ENCODE results near the gene PRSS36.
"Not testable (repeated sequence)": the region's sequence is repeated elsewhere in the genome, so short reads cannot be mapped to it uniquely, and the experiment has no call there.

The PRSS36 gene

GRCh38 chr16:31105677-31106213, 44.1 kb downstream of the PRSS36 start:
- Histone ChIP-seq H3K27me3 (replicated peaks; ENCODE audit: control insufficient read depth, insufficient read depth, low read length) (no peaks in the 10 kb centered on the region), H3K9me3 (ENCODE audit: control insufficient read depth, low read length) (no peaks in the 10 kb centered on the region), H3K4me1 (ENCODE audit: control insufficient read depth, insufficient read depth, low read length) (peaks cover 8% of the 10 kb centered on the region), H3K9ac (ENCODE audit: low read length) (peak overlapping the region; percentile 72), H3K36me3 (ENCODE audit: control insufficient read depth, insufficient read depth, low read length, severe bottlenecking) (peaks cover 15% of the 10 kb centered on the region), H3K4me3 (ENCODE audit: low read length) (no peak overlapping the region)
- peak; percentile 73 for DNase-seq (ENCODE audit: low read depth)

- not testable (repeated sequence) for H3K27me3 ChIP-seq (replicated peaks; ENCODE audit: control insufficient read depth, insufficient read depth, low read length); H3K4me3 ChIP-seq (ENCODE audit: low read length); DNase-seq (ENCODE audit: low read depth); H3K9ac ChIP-seq (ENCODE audit: low read length); H3K9me3 ChIP-seq (ENCODE audit: control insufficient read depth, low read length); H3K36me3 ChIP-seq (ENCODE audit: control insufficient read depth, insufficient read depth, low read length, severe bottlenecking); H3K4me1 ChIP-seq (ENCODE audit: control insufficient read depth, insufficient read depth, low read length)
Measured at GRCh38 chr16:31100876-31101641, 48.8 kb downstream of the PRSS36 start.

- Histone ChIP-seq H3K4me1 (ENCODE audit: control insufficient read depth, insufficient read depth, low read length) (peaks cover 8% of the 10 kb centered on the region), H3K27me3 (replicated peaks; ENCODE audit: control insufficient read depth, insufficient read depth, low read length) (no peaks in the 10 kb centered on the region), H3K4me3 (ENCODE audit: low read length) (no peak overlapping the region), H3K36me3 (ENCODE audit: control insufficient read depth, insufficient read depth, low read length, severe bottlenecking) (no peaks in the 10 kb centered on the region), H3K9me3 (ENCODE audit: control insufficient read depth, low read length) (peaks cover 4% of the 10 kb centered on the region), H3K9ac (ENCODE audit: low read length) (no peak overlapping the region)
- no peak for DNase-seq (ENCODE audit: low read depth)
Measured at GRCh38 chr16:31099860-31100638, 49.8 kb downstream of the PRSS36 start.

GRCh38 chr16:31094424-31095120, 55.3 kb downstream of the PRSS36 start, which contains the start of gene VKORC1:
Gene VKORC1, minus strand, starts transcription at chr16:31094797. Its CDS starts 68 bp downstream, at chr16:31094729.
- Histone ChIP-seq H3K4me3 (ENCODE audit: low read length) (peak within 1 kb of the TSS; percentile 88), H3K27me3 (replicated peaks; ENCODE audit: control insufficient read depth, insufficient read depth, low read length) (no peaks in the 10 kb centered on the region)

GRCh38 chr16:31094088-31094423, 55.8 kb downstream of the PRSS36 start:
- peak; percentile 47 for DNase-seq (ENCODE audit: low read depth)
- Histone ChIP-seq H3K9ac (ENCODE audit: low read length) (peak overlapping the region; percentile 92), H3K36me3 (ENCODE audit: control insufficient read depth, insufficient read depth, low read length, severe bottlenecking) (peaks cover 12% of the 10 kb centered on the region), H3K4me3 (ENCODE audit: low read length) (peak overlapping the region; percentile 88), H3K27me3 (replicated peaks; ENCODE audit: control insufficient read depth, insufficient read depth, low read length) (no peaks in the 10 kb centered on the region), H3K4me1 (ENCODE audit: control insufficient read depth, insufficient read depth, low read length) (peaks cover 26% of the 10 kb centered on the region), H3K9me3 (ENCODE audit: control insufficient read depth, low read length) (no peaks in the 10 kb centered on the region)

More at GRCh38 chr16:31094424-31095120, 55.3 kb downstream of the PRSS36 start, which contains the start of gene VKORC1:
- Histone ChIP-seq H3K9me3 (ENCODE audit: control insufficient read depth, low read length) (no peaks in the 10 kb centered on the region), H3K4me1 (ENCODE audit: control insufficient read depth, insufficient read depth, low read length) (peaks cover 26% of the 10 kb centered on the region), H3K9ac (ENCODE audit: low read length) (peak within 1 kb of the TSS; percentile 92), H3K36me3 (ENCODE audit: control insufficient read depth, insufficient read depth, low read length, severe bottlenecking) (peaks cover 10% of the 10 kb centered on the region)
- DNase-seq (ENCODE audit: low read depth): peak; percentile 98

GRCh38 chr16:31093132-31093703, 56.6 kb downstream of the PRSS36 start:
- peak overlapping the region; percentile 92 for H3K9ac ChIP-seq (ENCODE audit: low read length)
- peak overlapping the region; percentile 88 for H3K4me3 ChIP-seq (ENCODE audit: low read length)
- H3K4me1 ChIP-seq (ENCODE audit: control insufficient read depth, insufficient read depth, low read length): peaks cover 26% of the 10 kb centered on the region
- peaks cover 14% of the 10 kb centered on the region for H3K36me3 ChIP-seq (ENCODE audit: control insufficient read depth, insufficient read depth, low read length, severe bottlenecking)
- peak; percentile 61 for DNase-seq (ENCODE audit: low read depth)
- no peaks in the 10 kb centered on the region for H3K9me3 ChIP-seq (ENCODE audit: control insufficient read depth, low read length)
- H3K27me3 ChIP-seq (replicated peaks; ENCODE audit: control insufficient read depth, insufficient read depth, low read length): no peaks in the 10 kb centered on the region

- H3K4me1 ChIP-seq (ENCODE audit: control insufficient read depth, insufficient read depth, low read length): peaks cover 26% of the 10 kb centered on the region
- H3K9ac ChIP-seq (ENCODE audit: low read length): peak overlapping the region; percentile 23
- no peak overlapping the region for H3K4me3 ChIP-seq (ENCODE audit: low read length)
- H3K27me3 ChIP-seq (replicated peaks; ENCODE audit: control insufficient read depth, insufficient read depth, low read length): no peaks in the 10 kb centered on the region
- no peaks in the 10 kb centered on the region for H3K9me3 ChIP-seq (ENCODE audit: control insufficient read depth, low read length)
- H3K36me3 ChIP-seq (ENCODE audit: control insufficient read depth, insufficient read depth, low read length, severe bottlenecking): peaks cover 14% of the 10 kb centered on the region
- no peak for DNase-seq (ENCODE audit: low read depth)
Measured at GRCh38 chr16:31092330-31092729, 57.5 kb downstream of the PRSS36 start.

- H3K4me1 ChIP-seq (ENCODE audit: control insufficient read depth, insufficient read depth, low read length): peaks cover 23% of the 10 kb centered on the region
- H3K9ac ChIP-seq (ENCODE audit: low read length): peak overlapping the region; percentile 22
- no peak overlapping the region for H3K4me3 ChIP-seq (ENCODE audit: low read length)
- H3K27me3 ChIP-seq (replicated peaks; ENCODE audit: control insufficient read depth, insufficient read depth, low read length): no peaks in the 10 kb centered on the region
- H3K36me3 ChIP-seq (ENCODE audit: control insufficient read depth, insufficient read depth, low read length, severe bottlenecking): peaks cover 14% of the 10 kb centered on the region
- DNase-seq (ENCODE audit: low read depth): peak; percentile 14
- H3K9me3 ChIP-seq (ENCODE audit: control insufficient read depth, low read length): no peaks in the 10 kb centered on the region
Measured at GRCh38 chr16:31090540-31090939, 59.3 kb downstream of the PRSS36 start.

- no peak for DNase-seq (ENCODE audit: low read depth)
- Histone ChIP-seq H3K4me3 (ENCODE audit: low read length) (no peak overlapping the region), H3K27me3 (replicated peaks; ENCODE audit: control insufficient read depth, insufficient read depth, low read length) (no peaks in the 10 kb centered on the region), H3K9me3 (ENCODE audit: control insufficient read depth, low read length) (no peaks in the 10 kb centered on the region), H3K36me3 (ENCODE audit: control insufficient read depth, insufficient read depth, low read length, severe bottlenecking) (peaks cover 18% of the 10 kb centered on the region), H3K4me1 (ENCODE audit: control insufficient read depth, insufficient read depth, low read length) (peaks cover 18% of the 10 kb centered on the region), H3K9ac (ENCODE audit: low read length) (no peak overlapping the region)
Measured at GRCh38 chr16:31089199-31089598, 60.7 kb downstream of the PRSS36 start.

Measured in adipocyte (in vitro differentiated cells).